ENCODE data around the gene TSPAN3. TPM values are rescaled to one million over a fixed set of nuclear protein-coding genes. Genes with fewer than 3 reads are reported as not detected.

Gene TSPAN3
- total and polyA plus RNA-seq, 10 of the 15 experiments (the other 5 are each of a cell fraction or from before 2014, with no cell fraction given) = 18.9 to 114 (median 57.2) TPM

- H3K27ac ChIP-seq (ENCODE audit: control insufficient read depth, insufficient read depth) = no peak overlapping the region
- ChIA-PET RAD21 (ENCODE audit: unreplicated experiment) (interaction anchor here (0.7 to 1.4 kb wide), 4 partner anchors 9 to 139 kb away, joined by 3 to 4 read pairs (median 3); no protein-coding TSS in a partner anchor), POLR2A (interaction anchor here (0.6 kb wide), 1 partner anchor 384 kb away, joined by 3 read pairs; no protein-coding TSS in a partner anchor), SMC1A (ENCODE audit: uncharacterized antibody, unreplicated experiment) (interaction anchor here (0.7 to 3.0 kb wide), 11 partner anchors 18 to 430 kb away, joined by 3 to 12 read pairs (median 3); no protein-coding TSS in a partner anchor), CTCF (interaction anchor here (0.7 to 3.9 kb wide), 6 partner anchors 12 to 430 kb away, joined by 3 to 13 read pairs (median 3); no protein-coding TSS in a partner anchor)
- in situ Hi-C loops (cut with MboI) = no loop called here
- BruUV-seq (replicated peaks) = no TSS peak
- H3K4me2 ChIP-seq (ENCODE audit: control insufficient read depth, insufficient read depth) = no peak overlapping the region
- 72% methylated on average over 2 of the region's 2 CpGs for whole genome bisulfite sequencing (ENCODE audit: insufficient coverage, insufficient replicate concordance, low lambda C conversion rate, missing lambda C conversion rate)
- ATAC-seq = no peak
- H2AFZ ChIP-seq (ENCODE audit: control insufficient read depth, low read depth, low read length) = no peak overlapping the region
- no peaks in the 10 kb centered on the region for H3K4me1 ChIP-seq (ENCODE audit: control insufficient read depth, insufficient read depth, low read length)
- TF ChIP-seq CHD4 (IDR thresholded peaks at IDR 0.05) (no peak), MAX (IDR thresholded peaks at IDR 0.05; ENCODE audit: low read depth, low read length) (no peak), RAD51 (IDR thresholded peaks at IDR 0.05) (no peak), MYC (IDR thresholded peaks at IDR 0.05; ENCODE audit: insufficient read depth, insufficient read length, insufficient replicate concordance, low read length, severe bottlenecking) (no peak), SPI1 (IDR thresholded peaks at IDR 0.05; ENCODE audit: borderline replicate concordance, insufficient read depth, low read depth, low read length) (no peak), SUZ12 (IDR thresholded peaks at IDR 0.05; ENCODE audit: unreplicated experiment) (no peak)
- no peak for DNase-seq (ENCODE audit: low read depth, low spot score)
- H4K20me1 ChIP-seq (ENCODE audit: control insufficient read depth, insufficient read depth) = no peaks in the 10 kb centered on the region
- peaks cover 0 to 4% of the 10 kb centered on the region in 2 experiments; a peak in 2 of 4 replicates for H3K36me3 ChIP-seq (ENCODE audit: control insufficient read depth in 2 of 2, insufficient read depth in 2 of 2, low read length in 1 of 2)
- no peaks in the 10 kb centered on the region for H3K9me3 ChIP-seq (replicated peaks; ENCODE audit: control insufficient read depth, insufficient read depth, low read length)
- H3K27me3 ChIP-seq (replicated peaks in 1 of 2; ENCODE audit: control insufficient read depth in 2 of 2, insufficient read depth in 2 of 2, low read length in 1 of 2) = no peaks in the 10 kb centered on the region
- FAIRE-seq = no peak
- H3K4me3 ChIP-seq = no peak overlapping the region
- H3K79me2 ChIP-seq (ENCODE audit: control insufficient read depth, insufficient read depth, low read length) = no peaks in the 10 kb centered on the region
- no peak overlapping the region for H3K9ac ChIP-seq (ENCODE audit: control insufficient read depth, insufficient read depth, low read length)
- intact Hi-C loops (cut with micrococcal nuclease; ENCODE audit: unreplicated experiment) = no loop called here
Observed at GRCh38 chr15:77112838-77113504, 42.1 kb upstream of the TSPAN3 start.
